Measurements from ENCODE around the gene DHH.
A peak's percentile ranks its signal among the peaks of the same experiment; 100 is the strongest.

DNA sequence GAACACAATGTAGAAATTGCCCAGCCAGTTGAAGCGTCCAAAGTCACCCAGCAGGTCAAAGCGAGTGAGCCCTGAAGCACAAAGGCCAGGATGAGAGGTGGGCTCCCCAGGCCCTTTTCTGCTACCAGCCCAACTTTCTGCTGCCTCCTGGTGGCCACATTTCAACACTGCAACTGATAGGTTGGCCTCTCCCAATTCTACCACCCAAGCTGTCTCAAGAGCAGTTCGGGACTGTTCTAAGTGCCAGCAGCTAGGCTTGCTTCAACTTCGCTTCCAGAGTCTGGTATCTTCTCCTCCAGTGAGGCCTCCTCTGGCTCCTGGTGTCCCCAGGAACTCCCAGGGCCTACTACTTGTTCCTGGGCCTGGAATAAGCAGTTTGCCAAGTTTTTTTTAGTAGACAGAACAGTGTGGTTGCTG, 3.4 kb upstream of the DHH start:
- TF ChIP-seq, protein P1, sequence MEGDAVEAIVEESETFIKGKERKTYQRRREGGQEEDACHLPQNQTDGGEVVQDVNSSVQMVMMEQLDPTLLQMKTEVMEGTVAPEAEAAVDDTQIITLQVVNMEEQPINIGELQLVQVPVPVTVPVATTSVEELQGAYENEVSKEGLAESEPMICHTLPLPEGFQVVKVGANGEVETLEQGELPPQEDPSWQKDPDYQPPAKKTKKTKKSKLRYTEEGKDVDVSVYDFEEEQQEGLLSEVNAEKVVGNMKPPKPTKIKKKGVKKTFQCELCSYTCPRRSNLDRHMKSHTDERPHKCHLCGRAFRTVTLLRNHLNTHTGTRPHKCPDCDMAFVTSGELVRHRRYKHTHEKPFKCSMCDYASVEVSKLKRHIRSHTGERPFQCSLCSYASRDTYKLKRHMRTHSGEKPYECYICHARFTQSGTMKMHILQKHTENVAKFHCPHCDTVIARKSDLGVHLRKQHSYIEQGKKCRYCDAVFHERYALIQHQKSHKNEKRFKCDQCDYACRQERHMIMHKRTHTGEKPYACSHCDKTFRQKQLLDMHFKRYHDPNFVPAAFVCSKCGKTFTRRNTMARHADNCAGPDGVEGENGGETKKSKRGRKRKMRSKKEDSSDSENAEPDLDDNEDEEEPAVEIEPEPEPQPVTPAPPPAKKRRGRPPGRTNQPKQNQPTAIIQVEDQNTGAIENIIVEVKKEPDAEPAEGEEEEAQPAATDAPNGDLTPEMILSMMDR (IDR thresholded peaks at IDR 0.05; ENCODE audit: insufficient read depth, low read length), result peak; percentile 85
- no peak for TF ChIP-seq POLR2AphosphoS5 (IDR thresholded peaks at IDR 0.05; ENCODE audit: low read depth)
- TF ChIP-seq, protein P2, sequence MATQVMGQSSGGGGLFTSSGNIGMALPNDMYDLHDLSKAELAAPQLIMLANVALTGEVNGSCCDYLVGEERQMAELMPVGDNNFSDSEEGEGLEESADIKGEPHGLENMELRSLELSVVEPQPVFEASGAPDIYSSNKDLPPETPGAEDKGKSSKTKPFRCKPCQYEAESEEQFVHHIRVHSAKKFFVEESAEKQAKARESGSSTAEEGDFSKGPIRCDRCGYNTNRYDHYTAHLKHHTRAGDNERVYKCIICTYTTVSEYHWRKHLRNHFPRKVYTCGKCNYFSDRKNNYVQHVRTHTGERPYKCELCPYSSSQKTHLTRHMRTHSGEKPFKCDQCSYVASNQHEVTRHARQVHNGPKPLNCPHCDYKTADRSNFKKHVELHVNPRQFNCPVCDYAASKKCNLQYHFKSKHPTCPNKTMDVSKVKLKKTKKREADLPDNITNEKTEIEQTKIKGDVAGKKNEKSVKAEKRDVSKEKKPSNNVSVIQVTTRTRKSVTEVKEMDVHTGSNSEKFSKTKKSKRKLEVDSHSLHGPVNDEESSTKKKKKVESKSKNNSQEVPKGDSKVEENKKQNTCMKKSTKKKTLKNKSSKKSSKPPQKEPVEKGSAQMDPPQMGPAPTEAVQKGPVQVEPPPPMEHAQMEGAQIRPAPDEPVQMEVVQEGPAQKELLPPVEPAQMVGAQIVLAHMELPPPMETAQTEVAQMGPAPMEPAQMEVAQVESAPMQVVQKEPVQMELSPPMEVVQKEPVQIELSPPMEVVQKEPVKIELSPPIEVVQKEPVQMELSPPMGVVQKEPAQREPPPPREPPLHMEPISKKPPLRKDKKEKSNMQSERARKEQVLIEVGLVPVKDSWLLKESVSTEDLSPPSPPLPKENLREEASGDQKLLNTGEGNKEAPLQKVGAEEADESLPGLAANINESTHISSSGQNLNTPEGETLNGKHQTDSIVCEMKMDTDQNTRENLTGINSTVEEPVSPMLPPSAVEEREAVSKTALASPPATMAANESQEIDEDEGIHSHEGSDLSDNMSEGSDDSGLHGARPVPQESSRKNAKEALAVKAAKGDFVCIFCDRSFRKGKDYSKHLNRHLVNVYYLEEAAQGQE (IDR thresholded peaks at IDR 0.05; ENCODE audit: insufficient replicate concordance, low read depth), result no peak
- TF ChIP-seq SPI1 (IDR thresholded peaks at IDR 0.05; ENCODE audit: borderline replicate concordance, low read depth), result no peak
- TF ChIP-seq GABPA (IDR thresholded peaks at IDR 0.05; ENCODE audit: low read depth), result no peak

Data from HL-60 (cell line).